Stimulated activated CD4-positive, alpha-beta T cell treated with anti-CD3 and anti-CD28 coated beads, Interleukin-1b, Interleukin-23, amount 100 ng/mL, for 4 hours (primary cell): ENCODE data around the gene ATP1B2.

Source experiments
- DNase-seq, 2 donors: peaks; one replicate each; pipeline ENCODE4 v3.0.0-alpha.2; 2020; ENCODE audit warnings: low read depth in 2 of 2

ATP1B2 gene

GRCh38 chr17:7685533-7686221 lies 35.0 kb downstream of the ATP1B2 start:
- DNase-seq: peak; percentile 71 to 78

GRCh38 chr17:7686222-7687071 lies 35.7 kb downstream of the ATP1B2 start:
- DNase-seq: peak; percentile 61 to 62

GRCh38 chr17:7687072-7687907 lies 36.6 kb downstream of the ATP1B2 start, which contains the start of gene TP53:
Gene TP53, minus strand, starts transcription at chr17:7687490. Its CDS starts 10,896 bp downstream, at chr17:7676594.
- peak; percentile 69 to 77 for DNase-seq

- DNase-seq: peak; percentile 91 to 96
These were observed 37.4 kb downstream of the ATP1B2 start, which contains the start of gene WRAP53 for GRCh38 chr17:7687908-7688807. Gene WRAP53, plus strand, starts transcription at chr17:7688477. Its CDS starts 172 bp downstream, at chr17:7688649.

- no peak for DNase-seq
These were observed 38.1 kb downstream of the ATP1B2 start for GRCh38 chr17:7688808-7689316.

GRCh38 chr17:7695586-7695985 lies 44.9 kb downstream of the ATP1B2 start:
- no peak for DNase-seq

- DNase-seq: no peak
These were observed 47.3 kb downstream of the ATP1B2 start for GRCh38 chr17:7697828-7698588.

GRCh38 chr17:7700510-7700909 lies 49.8 kb downstream of the ATP1B2 start:
- DNase-seq: no peak

- DNase-seq: no peak
These were observed 51.0 kb downstream of the ATP1B2 start for GRCh38 chr17:7701681-7702080.

- no peak for DNase-seq
These were observed 52.0 kb downstream of the ATP1B2 start for GRCh38 chr17:7702776-7703175.

GRCh38 chr17:7703584-7704479 lies 53.1 kb downstream of the ATP1B2 start:
- no peak for DNase-seq

GRCh38 chr17:7704601-7705268 lies 54.0 kb downstream of the ATP1B2 start, which contains the start of gene EFNB3:
Gene EFNB3, plus strand, starts transcription at chr17:7705202. Its CDS starts 397 bp downstream, at chr17:7705599.
- peak in 1 of 2 donors; percentile 18 for DNase-seq

- no peak for DNase-seq
These were observed 54.8 kb downstream of the ATP1B2 start for GRCh38 chr17:7705269-7706255.

- no peak for DNase-seq
These were observed 56.1 kb downstream of the ATP1B2 start for GRCh38 chr17:7706631-7707354.
